ENCODE data around the gene POLR2C. TPM values are rescaled to one million over a fixed set of nuclear protein-coding genes. Genes with fewer than 3 reads are reported as not detected.

POLR2C gene
- total RNA-seq, 1 donor from 2014 or later, result 110 TPM

GRCh38 chr16:57512296-57513001, 50.0 kb downstream of the POLR2C start:
- TF ChIP-seq CTCF (IDR thresholded peaks at IDR 0.05), result no peak
- Histone ChIP-seq H3K4me3 (no peak overlapping the region), H3K27ac (no peak overlapping the region), H3K4me1 (no peaks in the 10 kb centered on the region), H3K36me3 (peaks cover 39 to 46% of the 10 kb centered on the region in 2 donors), H3K9me3 (no peaks in the 10 kb centered on the region), H3K27me3 (no peaks in the 10 kb centered on the region)
- intact Hi-C loops (cut with DNase I), result no loop called here
- no peak for DNase-seq (ENCODE audit: low spot score in 2 of 2)

GRCh38 chr16:57513371-57514102, 51.1 kb downstream of the POLR2C start:
- no peak for DNase-seq (ENCODE audit: low spot score in 2 of 2)
- no peaks in the 10 kb centered on the region for H3K27me3 ChIP-seq
- no peaks in the 10 kb centered on the region for H3K9me3 ChIP-seq
- no peak for TF ChIP-seq CTCF (IDR thresholded peaks at IDR 0.05)
- no peak overlapping the region for H3K4me3 ChIP-seq
- intact Hi-C loops (cut with DNase I), result no loop called here
- no peaks in the 10 kb centered on the region for H3K4me1 ChIP-seq
- H3K36me3 ChIP-seq, result peaks cover 49 to 56% of the 10 kb centered on the region in 2 donors
- H3K27ac ChIP-seq, result no peak overlapping the region

- H3K4me3 ChIP-seq, result no peak overlapping the region
- no peak for DNase-seq (ENCODE audit: low spot score in 2 of 2)
- intact Hi-C loops (cut with DNase I), result no loop called here
- no peaks in the 10 kb centered on the region for H3K27me3 ChIP-seq
- H3K9me3 ChIP-seq, result no peaks in the 10 kb centered on the region
- H3K36me3 ChIP-seq, result peaks cover 49 to 63% of the 10 kb centered on the region in 2 donors
- no peak overlapping the region for H3K27ac ChIP-seq
- no peaks in the 10 kb centered on the region for H3K4me1 ChIP-seq
- no peak for TF ChIP-seq CTCF (IDR thresholded peaks at IDR 0.05)
Observed at GRCh38 chr16:57514371-57514770, 51.9 kb downstream of the POLR2C start.

DNA sequence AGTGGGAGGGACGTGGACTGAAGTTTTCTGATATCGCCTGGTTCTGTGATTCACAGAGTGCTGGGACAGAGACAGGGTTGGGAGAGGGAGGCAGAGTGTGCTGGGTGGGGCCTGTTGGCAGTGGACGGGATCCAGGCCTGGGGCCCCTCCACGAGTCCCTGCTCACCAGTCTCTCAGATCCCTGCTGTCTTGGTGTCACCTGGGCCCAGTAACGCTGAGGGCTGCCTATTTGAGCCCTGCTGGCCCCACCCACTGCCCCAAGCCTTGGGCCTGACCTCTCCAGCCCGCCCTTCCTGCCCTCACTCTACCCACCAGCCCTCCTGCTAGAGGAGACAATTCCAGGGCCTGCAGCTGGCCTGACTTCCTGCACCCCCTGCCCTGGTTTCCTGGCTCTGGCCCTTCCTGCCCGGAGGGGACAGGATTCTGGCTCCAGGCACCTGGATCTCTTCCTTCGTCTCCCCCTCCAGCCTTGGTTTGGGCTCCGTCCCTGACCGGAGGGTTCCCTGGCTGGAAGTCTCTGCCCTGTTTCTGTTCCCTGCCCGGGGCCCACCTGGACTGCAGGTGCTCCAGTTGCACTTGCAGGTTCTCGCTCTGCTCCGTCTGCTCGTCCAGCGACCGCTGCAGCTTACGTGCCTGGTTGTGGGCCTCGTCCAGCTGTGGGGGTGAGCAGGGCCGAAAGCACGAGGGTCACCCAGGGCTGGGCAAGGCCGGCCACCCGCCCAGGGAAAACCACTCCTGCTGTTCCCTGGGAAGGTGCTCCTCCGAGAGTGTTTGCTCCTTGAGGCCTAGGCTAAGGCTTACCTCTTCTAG, 52.5 kb downstream of the POLR2C start:
- Histone ChIP-seq H3K27ac (no peak overlapping the region), H3K36me3 (peaks cover 49 to 63% of the 10 kb centered on the region in 2 donors)
- DNase-seq (ENCODE audit: low spot score in 2 of 2), result no peak

More for the DNA sequence above, 52.5 kb downstream of the POLR2C start:
- intact Hi-C loops (cut with DNase I), result loop anchor here (5.0 kb wide), 1 partner anchor 38 kb away; no protein-coding TSS in a partner anchor
- H3K27me3 ChIP-seq, result no peaks in the 10 kb centered on the region
- no peaks in the 10 kb centered on the region for H3K9me3 ChIP-seq
- no peaks in the 10 kb centered on the region for H3K4me1 ChIP-seq
- no peak for TF ChIP-seq CTCF (IDR thresholded peaks at IDR 0.05)
- H3K4me3 ChIP-seq, result no peak overlapping the region
